Measurements from ENCODE around the gene NDRG3.

DNA sequence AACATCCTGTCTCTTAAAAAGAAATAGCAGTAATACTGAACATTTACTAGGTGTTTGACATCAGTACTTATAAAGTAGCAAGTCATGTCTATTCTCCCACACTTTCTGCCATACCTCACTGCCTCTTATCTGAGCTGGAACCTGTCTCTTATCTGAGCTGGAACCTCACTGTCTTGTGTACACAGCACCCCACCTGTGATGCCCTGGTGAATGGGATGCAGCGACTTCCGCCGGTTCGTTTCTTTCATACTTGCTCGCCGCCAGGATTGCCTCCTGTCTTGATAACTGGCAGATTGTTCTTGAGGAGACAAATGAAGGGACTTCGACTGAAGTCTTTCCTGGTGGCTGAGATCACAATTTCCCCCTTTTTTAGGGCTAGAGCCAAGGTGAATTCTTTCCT, 24.8 kb upstream of the NDRG3 start:
- TF ChIP-seq RAD21 (IDR thresholded peaks at IDR 0.05; ENCODE audit: low read length) (no peak), NRF1 (IDR thresholded peaks at IDR 0.05; ENCODE audit: low read depth, low read length) (no peak)
